NCI-H1694 (cell line): ENCODE measurements around the gene MEF2D.

ENCODE experiments used
- DNase-seq: peaks from one replicate; lab custom pipeline; 2025; lab: John Stamatoyannopoulos, UW

Gene MEF2D

DNA sequence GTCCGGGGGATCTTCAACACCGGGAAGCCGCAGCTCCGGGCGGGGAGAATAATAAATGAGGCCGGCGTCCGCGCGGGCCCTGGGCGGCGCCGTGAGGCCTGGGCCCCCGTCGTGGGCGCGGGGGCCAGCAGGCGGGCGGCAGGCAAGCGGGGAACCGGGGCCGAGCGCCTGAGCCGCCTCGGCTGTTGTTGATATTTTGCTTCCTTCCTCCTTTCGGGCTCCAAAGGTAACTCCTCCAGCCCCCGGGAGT, at the start of gene MEF2D:
Gene MEF2D (minus strand): TSS at position 233 of the 250 bp plus-strand sequence. CDS start 17,483 bp downstream, outside the sequence.
- no peak for DNase-seq

GRCh38 chr1:156550346-156550745, 49.8 kb upstream of the MEF2D start:
- DNase-seq: no peak

GRCh38 chr1:156549831-156550230, 49.3 kb upstream of the MEF2D start:
- no peak for DNase-seq

DNA sequence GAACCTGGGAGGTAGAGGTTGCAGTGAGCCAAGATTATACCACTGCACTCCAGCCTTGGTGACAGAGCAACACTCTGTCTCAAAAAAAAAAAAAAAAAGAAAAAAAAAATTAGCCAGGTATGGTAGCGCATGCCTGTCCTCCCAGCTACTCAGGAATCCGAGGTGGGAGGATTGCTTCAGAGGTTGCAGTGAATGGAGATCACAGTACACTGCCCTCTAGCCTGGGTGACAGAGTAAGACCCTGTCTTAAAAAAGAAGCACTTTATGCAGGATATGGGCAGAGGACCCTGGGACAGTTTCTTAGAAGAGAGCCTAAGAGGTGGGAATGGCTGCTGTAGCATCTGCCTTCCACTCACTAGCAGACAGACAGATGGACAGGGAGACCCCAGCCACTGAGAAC, 48.8 kb upstream of the MEF2D start:
- no peak for DNase-seq

- DNase-seq: no peak
Observed at GRCh38 chr1:156547982-156548381, 47.4 kb upstream of the MEF2D start.

GRCh38 chr1:156547434-156547833, 46.9 kb upstream of the MEF2D start:
- DNase-seq: no peak

DNA sequence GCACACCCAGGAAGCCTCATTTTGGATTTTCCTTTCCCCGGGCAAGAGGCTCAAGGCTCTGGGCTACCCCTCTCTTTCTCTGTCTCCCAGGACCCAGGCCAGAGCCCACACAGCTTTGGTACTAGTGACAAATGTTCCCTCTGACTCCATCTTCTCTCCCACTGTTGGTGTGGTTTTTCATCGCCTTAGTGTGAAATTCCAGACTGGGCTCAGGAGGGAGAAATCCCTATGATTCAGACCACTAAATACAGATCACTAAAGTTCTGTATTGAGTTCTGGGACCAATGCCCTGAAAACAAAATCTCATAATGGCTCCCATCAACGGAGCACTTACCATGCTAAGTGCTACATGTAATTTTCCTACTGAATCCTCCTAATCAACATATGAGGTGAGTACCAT, 45.7 kb upstream of the MEF2D start:
- DNase-seq: no peak

DNA sequence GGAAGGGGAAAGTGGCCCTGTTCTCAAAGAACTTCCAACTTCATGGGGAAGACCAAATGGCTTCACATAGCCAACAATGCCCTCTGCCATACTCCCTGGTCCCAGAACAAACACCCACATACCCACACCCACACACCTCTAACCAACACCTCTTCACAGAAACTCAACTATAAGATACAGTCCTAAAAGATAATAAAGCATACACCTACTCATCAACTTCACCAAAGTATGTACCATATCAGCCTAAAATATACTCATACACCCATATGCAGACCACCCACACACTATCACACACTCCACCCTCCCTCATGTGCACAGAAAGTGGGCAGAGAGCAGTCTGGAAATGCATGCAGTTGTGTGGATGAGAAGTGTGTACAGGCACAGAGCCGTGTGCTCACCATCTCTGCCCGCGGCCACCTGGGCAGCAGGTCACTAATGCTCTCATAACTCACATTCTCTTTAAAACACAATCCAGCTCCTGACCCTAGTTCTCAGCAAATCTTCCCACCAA, 44.1 kb upstream of the MEF2D start:
- no peak for DNase-seq

GRCh38 chr1:156543066-156543465, 42.5 kb upstream of the MEF2D start:
- no peak for DNase-seq

GRCh38 chr1:156540955-156541354, 40.4 kb upstream of the MEF2D start:
- no peak for DNase-seq

DNA sequence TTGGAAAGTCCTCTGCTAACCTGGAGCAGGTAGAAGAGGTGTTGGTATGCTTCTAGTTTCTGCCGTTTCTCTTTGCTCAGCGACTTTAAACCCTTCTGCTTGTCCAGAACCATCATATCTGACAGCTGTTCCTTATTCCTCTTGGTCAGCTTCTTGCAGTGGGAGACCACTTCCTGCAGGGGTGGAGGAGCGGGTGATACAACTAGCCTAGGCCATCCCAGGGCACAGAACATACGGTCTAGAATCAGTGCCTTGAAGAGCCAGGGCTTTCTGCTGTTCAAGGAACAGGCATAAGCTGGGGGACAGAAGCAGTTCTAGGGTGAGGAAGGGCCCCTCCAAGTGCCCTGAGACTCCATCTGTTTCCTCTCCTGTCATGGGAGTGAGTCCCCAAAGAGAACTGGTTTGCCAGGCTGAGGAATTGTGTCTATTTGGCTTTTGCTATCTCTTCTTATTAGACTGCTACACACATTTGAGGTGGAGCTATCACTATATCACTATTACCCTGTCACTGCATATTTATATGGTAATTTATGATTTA, 39.3 kb upstream of the MEF2D start:
- DNase-seq: no peak

DNA sequence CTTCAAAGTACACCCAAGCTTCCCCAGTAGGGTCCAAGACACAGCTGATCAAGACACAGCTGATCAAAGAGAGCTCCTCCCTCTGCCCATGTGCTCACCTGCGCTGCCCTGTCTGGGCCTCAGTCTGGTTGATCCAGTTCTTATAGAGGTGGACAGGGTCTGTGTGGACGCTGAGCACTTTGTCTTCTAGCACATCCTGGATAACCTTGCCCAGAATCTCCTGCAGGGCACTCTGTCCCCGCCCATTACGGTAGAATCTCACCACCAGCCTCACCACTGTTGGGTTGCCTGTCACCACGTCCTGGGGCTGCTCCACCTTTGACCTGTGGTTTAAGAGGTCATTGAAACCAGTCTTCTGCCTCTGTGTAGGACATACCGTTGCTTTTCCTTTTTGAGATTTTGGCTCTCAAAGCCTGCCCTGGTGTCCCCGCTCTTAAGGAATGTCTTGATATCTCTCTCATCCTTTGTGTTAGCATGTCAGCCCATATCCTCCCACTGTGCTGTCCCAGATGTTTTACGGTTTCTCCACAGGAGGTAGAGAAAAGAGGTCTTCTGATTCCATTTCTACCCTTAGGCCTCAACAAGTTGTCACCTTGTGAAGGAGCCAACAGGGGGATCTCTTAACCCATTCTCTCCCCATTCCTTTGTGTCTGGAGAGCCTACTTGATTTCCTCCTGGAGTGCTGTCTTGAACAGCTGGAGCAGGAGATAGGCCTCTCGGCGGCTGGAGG, 38.3 kb upstream of the MEF2D start:
- DNase-seq: no peak

- no peak for DNase-seq
Observed at GRCh38 chr1:156537027-156537426, 36.5 kb upstream of the MEF2D start.

DNA sequence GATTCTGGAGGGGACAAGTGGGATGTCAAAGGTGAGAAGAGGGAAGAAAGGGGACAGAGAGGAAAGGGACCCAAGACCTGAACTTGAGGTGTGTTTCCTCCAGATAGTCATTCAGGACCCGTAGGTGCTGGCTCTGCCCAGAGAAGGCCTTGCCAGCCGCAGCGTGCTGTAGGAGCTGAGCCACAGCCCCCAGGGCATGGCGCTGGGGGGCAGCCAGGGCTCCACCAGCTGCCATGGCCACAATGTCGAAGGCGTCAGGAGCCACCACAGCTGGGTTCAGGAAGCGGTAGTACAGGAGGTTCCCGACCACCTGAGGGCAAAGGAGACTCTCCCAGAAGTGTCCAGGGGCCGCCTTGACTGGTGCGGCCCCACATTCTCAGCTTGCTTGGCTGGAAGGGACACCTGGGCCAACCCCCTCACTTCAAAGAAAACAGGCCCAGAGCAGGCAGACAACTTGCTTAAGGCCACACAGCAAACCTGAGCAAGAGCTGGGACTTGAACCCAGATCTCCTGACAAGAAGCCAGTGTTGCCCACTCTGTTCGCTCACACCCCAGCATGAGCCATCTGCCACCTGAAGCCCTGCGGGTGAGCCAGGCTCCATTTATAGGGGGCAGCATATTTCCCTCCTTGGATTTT, 34.0 kb upstream of the MEF2D start:
- DNase-seq: no peak

DNA sequence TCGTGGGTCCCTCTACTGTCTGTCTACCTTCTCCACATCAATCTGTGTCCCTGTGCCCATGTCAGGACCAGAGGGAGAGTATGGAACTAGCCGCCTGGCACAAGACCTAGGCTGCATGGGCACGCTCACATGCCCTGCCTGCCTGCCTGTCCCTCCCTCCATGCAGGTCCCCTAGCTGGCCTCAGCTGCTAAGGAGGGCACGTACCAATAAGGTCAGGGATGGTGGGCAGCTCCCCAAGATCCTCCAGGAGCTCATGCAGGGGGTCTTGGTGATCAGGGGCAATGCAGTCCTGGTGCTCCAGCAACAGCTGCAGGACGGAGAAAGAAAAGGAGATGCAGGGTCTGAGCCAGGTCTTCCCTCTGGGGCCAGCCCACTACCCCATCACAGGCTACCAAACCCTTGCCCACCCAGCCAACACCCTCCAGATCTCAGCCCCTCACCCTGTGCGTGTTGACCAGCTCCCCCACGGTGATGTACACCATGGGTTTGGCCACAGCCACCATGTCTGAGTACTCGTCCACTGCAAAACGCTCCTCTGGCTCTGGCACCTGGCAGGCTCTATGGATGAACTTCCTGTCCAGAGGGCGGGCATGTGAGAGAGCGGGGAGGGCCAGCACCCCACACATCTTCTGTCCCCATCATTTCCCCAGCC, 33.1 kb upstream of the MEF2D start:
- no peak for DNase-seq

DNA sequence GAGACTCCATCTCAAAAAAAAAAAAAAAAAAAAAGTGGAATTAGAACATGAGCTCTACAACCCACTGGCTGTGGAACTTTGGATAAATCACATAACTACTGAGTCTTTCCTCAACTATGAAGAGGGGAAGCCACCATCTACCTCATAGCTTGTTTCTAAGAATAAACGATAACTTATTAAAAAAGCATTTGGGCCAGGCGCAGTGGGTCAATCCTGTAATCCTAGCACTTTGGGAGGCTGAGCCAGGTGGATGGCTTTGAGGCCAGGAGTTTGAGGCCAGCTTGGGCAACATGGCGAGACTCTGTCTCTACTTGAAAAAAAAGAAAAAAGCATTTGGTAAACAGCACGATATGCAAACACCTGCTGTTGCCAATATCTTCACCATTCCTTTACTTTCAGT, 31.8 kb upstream of the MEF2D start:
- DNase-seq: no peak

GRCh38 chr1:156530006-156530405, 29.4 kb upstream of the MEF2D start:
- DNase-seq: no peak

- DNase-seq: no peak
Observed at GRCh38 chr1:156528875-156529425, 28.4 kb upstream of the MEF2D start.

- no peak for DNase-seq
Observed at GRCh38 chr1:156528231-156528630, 27.7 kb upstream of the MEF2D start.

DNA sequence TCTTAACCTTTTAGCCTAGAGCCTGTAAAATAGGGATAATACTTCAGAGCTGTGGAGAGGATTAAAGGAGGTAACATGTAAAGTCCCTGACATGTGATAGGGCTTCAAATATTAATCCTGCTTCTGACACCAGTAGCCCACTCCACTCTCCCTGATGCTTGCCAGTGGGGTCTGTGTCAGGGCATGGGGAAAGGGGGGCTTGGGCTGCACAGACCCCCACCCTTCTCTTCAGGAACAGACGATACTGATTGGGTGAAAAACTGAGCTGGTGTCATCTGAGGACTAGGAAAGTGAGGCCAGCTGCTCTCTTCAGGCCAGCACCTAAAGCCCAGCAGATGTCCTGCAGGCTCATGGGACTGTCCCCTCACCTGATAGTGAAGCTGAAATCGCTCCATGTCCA, 27.0 kb upstream of the MEF2D start:
- no peak for DNase-seq

DNA sequence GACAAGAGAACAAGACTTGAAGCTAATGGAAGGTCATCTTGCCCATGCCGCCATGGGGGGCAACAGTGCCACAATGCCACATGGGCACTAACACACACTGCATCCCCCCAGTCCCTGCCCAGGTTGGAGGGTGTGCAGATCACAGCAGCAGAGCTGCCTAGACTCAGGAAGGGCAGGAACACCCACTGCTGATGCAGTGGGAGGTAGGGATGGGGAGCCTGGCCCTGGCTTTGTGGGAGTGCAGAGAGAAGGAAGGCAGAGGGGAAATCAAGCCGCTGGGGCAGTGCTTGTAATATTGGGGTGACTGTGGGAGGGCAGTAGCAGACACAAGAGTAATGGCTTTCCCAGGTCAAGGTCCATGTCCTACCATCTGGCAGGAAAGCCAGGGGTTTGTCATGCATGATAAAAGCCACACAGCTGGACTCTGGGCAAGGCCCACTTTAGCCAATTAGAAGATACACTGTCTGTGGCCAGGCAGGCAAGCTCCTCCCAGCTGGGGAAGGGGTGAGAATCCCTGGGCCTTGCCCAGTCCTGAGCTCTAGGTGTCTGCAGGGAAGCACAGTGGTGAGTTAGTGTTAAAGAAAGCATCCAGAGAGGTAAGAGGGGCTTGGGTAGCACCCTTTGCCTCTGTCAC, 25.4 kb upstream of the MEF2D start:
- no peak for DNase-seq

- DNase-seq: no peak
Observed at GRCh38 chr1:156525071-156525501, 24.5 kb upstream of the MEF2D start.
